Uterus (tissue), 2 donors: ENCODE measurements around the gene PLA2G3.

ENCODE experiments used
- POLR2A ChIP-seq, 2 donors: fragments of 450-650 bp; IDR thresholded peaks; one replicate each; pipeline ENCODE4 v1.6.1; 2016; ENCODE audit warnings: antibody characterized with exemption in 2 of 2, mild to moderate bottlenecking in 1 of 2, moderate library complexity in 1 of 2
- TF ChIP-seq, protein P1 (sequence below), 4 experiments: fragments of 200-600 bp in 2 of 4; fragments of 450-650 bp in 2 of 4; sonication (generic) in 2 of 4; IDR thresholded peaks; one replicate each; pipeline ENCODE4 v1.5.1; 2016 to 2019; ENCODE audit warnings: antibody characterized with exemption in 4 of 4, mild to moderate bottlenecking in 2 of 4, moderate library complexity in 1 of 4

DNA sequence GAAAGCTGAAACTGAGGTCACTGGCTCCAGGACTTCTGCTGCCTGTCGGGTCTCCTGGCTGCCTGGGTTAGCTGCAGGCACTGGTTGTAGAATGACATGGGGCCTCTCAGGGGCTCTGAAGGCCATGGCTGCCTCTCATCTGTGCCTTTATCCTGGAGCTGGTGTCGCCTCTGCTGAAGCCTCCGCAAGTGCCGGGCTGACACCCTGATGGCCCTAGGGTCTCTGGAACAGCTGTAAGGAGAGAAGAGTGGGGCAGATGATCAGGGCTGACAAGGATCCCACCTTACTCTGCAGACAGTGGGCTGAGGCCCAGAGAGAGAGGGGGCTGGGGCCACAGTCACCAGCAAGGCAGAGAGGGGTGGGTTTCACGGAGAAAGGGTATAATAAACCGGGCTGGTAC is 4.6 kb downstream of the PLA2G3 start:
- TF ChIP-seq, protein P1, sequence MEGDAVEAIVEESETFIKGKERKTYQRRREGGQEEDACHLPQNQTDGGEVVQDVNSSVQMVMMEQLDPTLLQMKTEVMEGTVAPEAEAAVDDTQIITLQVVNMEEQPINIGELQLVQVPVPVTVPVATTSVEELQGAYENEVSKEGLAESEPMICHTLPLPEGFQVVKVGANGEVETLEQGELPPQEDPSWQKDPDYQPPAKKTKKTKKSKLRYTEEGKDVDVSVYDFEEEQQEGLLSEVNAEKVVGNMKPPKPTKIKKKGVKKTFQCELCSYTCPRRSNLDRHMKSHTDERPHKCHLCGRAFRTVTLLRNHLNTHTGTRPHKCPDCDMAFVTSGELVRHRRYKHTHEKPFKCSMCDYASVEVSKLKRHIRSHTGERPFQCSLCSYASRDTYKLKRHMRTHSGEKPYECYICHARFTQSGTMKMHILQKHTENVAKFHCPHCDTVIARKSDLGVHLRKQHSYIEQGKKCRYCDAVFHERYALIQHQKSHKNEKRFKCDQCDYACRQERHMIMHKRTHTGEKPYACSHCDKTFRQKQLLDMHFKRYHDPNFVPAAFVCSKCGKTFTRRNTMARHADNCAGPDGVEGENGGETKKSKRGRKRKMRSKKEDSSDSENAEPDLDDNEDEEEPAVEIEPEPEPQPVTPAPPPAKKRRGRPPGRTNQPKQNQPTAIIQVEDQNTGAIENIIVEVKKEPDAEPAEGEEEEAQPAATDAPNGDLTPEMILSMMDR (IDR thresholded peaks at IDR 0.05): no peak
- no peak for TF ChIP-seq POLR2A (IDR thresholded peaks at IDR 0.05)
